ENCODE results near the gene LRP8. TPM values are rescaled to one million over a fixed set of nuclear protein-coding genes. Genes with fewer than 3 reads are reported as not detected.

Gene LRP8
- total RNA-seq, 1 donor from 2014 or later, result 12.8 TPM

- Histone ChIP-seq H3K4me3 (ENCODE audit: insufficient read depth, low read depth, low read length) (no peak overlapping the region), H4K20me1 (ENCODE audit: insufficient read depth, low read length) (peaks cover 67% of the 10 kb centered on the region), H2AFZ (ENCODE audit: low read depth, low read length) (no peak overlapping the region), H3K9ac (ENCODE audit: low read length) (no peak overlapping the region), H3K4me2 (ENCODE audit: low read length) (no peak overlapping the region), H3K9me3 (ENCODE audit: insufficient read depth, low read depth, low read length) (no peaks in the 10 kb centered on the region), H3K36me3 (ENCODE audit: insufficient read depth, low read length) (no peaks in the 10 kb centered on the region), H3K27ac (ENCODE audit: low read depth, low read length) (no peak overlapping the region), H3K27me3 (ENCODE audit: insufficient read depth, low read length) (no peaks in the 10 kb centered on the region), H3K4me1 (ENCODE audit: insufficient read depth, low read length) (peaks cover 16% of the 10 kb centered on the region), H3K79me2 (ENCODE audit: insufficient read depth, low read length) (no peaks in the 10 kb centered on the region)
- no peaks in the 10 kb centered on the region for H3K9me3 Mint-ChIP-seq (ENCODE audit: unreplicated experiment)
- TF ChIP-seq CTCF (IDR thresholded peaks at IDR 0.05; ENCODE audit: insufficient read depth, low read depth, low read length), result no peak
- no peak for TF ChIP-seq EZH2 (IDR thresholded peaks at IDR 0.05; ENCODE audit: insufficient read depth, low read length)
- H3K36me3 Mint-ChIP-seq (ENCODE audit: low read depth, unreplicated experiment), result no peaks in the 10 kb centered on the region
- no peak for DNase-seq (ENCODE audit: low read depth)
- no peaks in the 10 kb centered on the region for H3K27me3 Mint-ChIP-seq (ENCODE audit: low read depth, unreplicated experiment)
- no peak for FAIRE-seq
- no peak overlapping the region for H3K4me3 Mint-ChIP-seq (ENCODE audit: unreplicated experiment)
- H3K27ac Mint-ChIP-seq (ENCODE audit: unreplicated experiment), result no peak overlapping the region
- H3K4me1 Mint-ChIP-seq (ENCODE audit: low read depth, unreplicated experiment), result peaks cover 12% of the 10 kb centered on the region
Measured at GRCh38 chr1:53299233-53299632, 28.6 kb downstream of the LRP8 start.

- Histone ChIP-seq H3K4me2 (ENCODE audit: low read length) (no peak overlapping the region), H2AFZ (ENCODE audit: low read depth, low read length) (no peak overlapping the region), H3K27ac (ENCODE audit: low read depth, low read length) (no peak overlapping the region), H4K20me1 (ENCODE audit: insufficient read depth, low read length) (peaks cover 71% of the 10 kb centered on the region), H3K4me1 (ENCODE audit: insufficient read depth, low read length) (peaks cover 20% of the 10 kb centered on the region), H3K79me2 (ENCODE audit: insufficient read depth, low read length) (no peaks in the 10 kb centered on the region), H3K36me3 (ENCODE audit: insufficient read depth, low read length) (no peaks in the 10 kb centered on the region), H3K9ac (ENCODE audit: low read length) (no peak overlapping the region), H3K27me3 (ENCODE audit: insufficient read depth, low read length) (no peaks in the 10 kb centered on the region), H3K4me3 (ENCODE audit: insufficient read depth, low read depth, low read length) (no peak overlapping the region), H3K9me3 (ENCODE audit: insufficient read depth, low read depth, low read length) (no peaks in the 10 kb centered on the region)
- no peak for FAIRE-seq
- no peaks in the 10 kb centered on the region for H3K36me3 Mint-ChIP-seq (ENCODE audit: low read depth, unreplicated experiment)
- H3K9me3 Mint-ChIP-seq (ENCODE audit: unreplicated experiment), result no peaks in the 10 kb centered on the region
- H3K27ac Mint-ChIP-seq (ENCODE audit: unreplicated experiment), result no peak overlapping the region
- no peak for DNase-seq (ENCODE audit: low read depth)
- H3K27me3 Mint-ChIP-seq (ENCODE audit: low read depth, unreplicated experiment), result no peaks in the 10 kb centered on the region
- peaks cover 11% of the 10 kb centered on the region for H3K4me1 Mint-ChIP-seq (ENCODE audit: low read depth, unreplicated experiment)
- peak overlapping the region; percentile 60 for H3K4me3 Mint-ChIP-seq (ENCODE audit: unreplicated experiment)
- no peak for TF ChIP-seq EZH2 (IDR thresholded peaks at IDR 0.05; ENCODE audit: insufficient read depth, low read length)
- TF ChIP-seq CTCF (IDR thresholded peaks at IDR 0.05; ENCODE audit: insufficient read depth, low read depth, low read length), result no peak
Measured at GRCh38 chr1:53298045-53298637, 29.7 kb downstream of the LRP8 start.

GRCh38 chr1:53297195-53297594 lies 30.7 kb downstream of the LRP8 start:
- no peak overlapping the region for H3K4me2 ChIP-seq (ENCODE audit: low read length)
- Mint-ChIP-seq H3K27ac (ENCODE audit: unreplicated experiment) (no peak overlapping the region), H3K36me3 (ENCODE audit: low read depth, unreplicated experiment) (no peaks in the 10 kb centered on the region), H3K27me3 (ENCODE audit: low read depth, unreplicated experiment) (peaks cover 2% of the 10 kb centered on the region), H3K4me3 (ENCODE audit: unreplicated experiment) (no peak overlapping the region), H3K9me3 (ENCODE audit: unreplicated experiment) (no peaks in the 10 kb centered on the region), H3K4me1 (ENCODE audit: low read depth, unreplicated experiment) (peaks cover 15% of the 10 kb centered on the region)
- no peaks in the 10 kb centered on the region for H3K79me2 ChIP-seq (ENCODE audit: insufficient read depth, low read length)
- H2AFZ ChIP-seq (ENCODE audit: low read depth, low read length), result no peak overlapping the region
- no peak overlapping the region for H3K9ac ChIP-seq (ENCODE audit: low read length)
- H4K20me1 ChIP-seq (ENCODE audit: insufficient read depth, low read length), result peaks cover 75% of the 10 kb centered on the region
- H3K9me3 ChIP-seq (ENCODE audit: insufficient read depth, low read depth, low read length), result no peaks in the 10 kb centered on the region
- no peak overlapping the region for H3K27ac ChIP-seq (ENCODE audit: low read depth, low read length)
- H3K27me3 ChIP-seq (ENCODE audit: insufficient read depth, low read length), result no peaks in the 10 kb centered on the region
- H3K36me3 ChIP-seq (ENCODE audit: insufficient read depth, low read length), result no peaks in the 10 kb centered on the region
- H3K4me3 ChIP-seq (ENCODE audit: insufficient read depth, low read depth, low read length), result no peak overlapping the region
- no peak for TF ChIP-seq EZH2 (IDR thresholded peaks at IDR 0.05; ENCODE audit: insufficient read depth, low read length)
- TF ChIP-seq CTCF (IDR thresholded peaks at IDR 0.05; ENCODE audit: insufficient read depth, low read depth, low read length), result no peak
- no peak for DNase-seq (ENCODE audit: low read depth)
- FAIRE-seq, result no peak
- peaks cover 22% of the 10 kb centered on the region for H3K4me1 ChIP-seq (ENCODE audit: insufficient read depth, low read length)

Data from astrocyte (in vitro differentiated cells and primary cell).